CMK (cell line): ENCODE results near the gene FRMPD1.

Source experiments
- DNase-seq: peaks from one replicate; pipeline ENCODE4 v3.0.0-alpha.2; 2010; ENCODE audit warnings: low read depth

The FRMPD1 gene

DNA sequence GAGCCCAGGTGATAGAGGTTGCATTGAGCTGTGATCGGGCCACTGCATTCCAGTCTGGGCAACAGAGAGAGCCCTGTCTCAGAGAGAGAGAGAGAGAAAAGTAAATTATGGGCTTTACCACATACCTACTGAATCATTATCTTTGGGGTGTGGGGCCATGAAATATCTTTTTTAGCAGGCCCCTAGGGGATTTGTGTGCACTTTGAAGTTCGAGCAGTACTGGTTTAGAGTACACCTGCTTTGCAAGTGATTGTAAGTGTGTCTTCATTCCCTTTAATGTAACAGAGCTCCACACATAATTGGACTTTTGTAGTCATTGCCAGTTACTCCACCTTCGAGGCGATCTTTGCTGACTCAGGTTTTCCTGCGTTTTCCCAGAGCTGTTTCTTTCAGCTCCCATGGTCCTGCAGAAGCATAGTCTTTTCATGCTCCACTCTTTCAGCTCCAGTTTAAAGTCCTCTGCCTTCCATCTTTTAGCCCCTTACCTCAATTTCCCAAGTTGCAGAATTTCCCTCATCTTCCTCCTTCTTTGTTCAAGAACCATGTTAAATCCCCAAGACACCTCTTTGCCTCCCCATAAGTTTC lies 24.0 kb upstream of the FRMPD1 start:
- no peak for DNase-seq

- no peak for DNase-seq
Measured at GRCh38 chr9:37632479-37632878, 18.3 kb upstream of the FRMPD1 start.

DNA sequence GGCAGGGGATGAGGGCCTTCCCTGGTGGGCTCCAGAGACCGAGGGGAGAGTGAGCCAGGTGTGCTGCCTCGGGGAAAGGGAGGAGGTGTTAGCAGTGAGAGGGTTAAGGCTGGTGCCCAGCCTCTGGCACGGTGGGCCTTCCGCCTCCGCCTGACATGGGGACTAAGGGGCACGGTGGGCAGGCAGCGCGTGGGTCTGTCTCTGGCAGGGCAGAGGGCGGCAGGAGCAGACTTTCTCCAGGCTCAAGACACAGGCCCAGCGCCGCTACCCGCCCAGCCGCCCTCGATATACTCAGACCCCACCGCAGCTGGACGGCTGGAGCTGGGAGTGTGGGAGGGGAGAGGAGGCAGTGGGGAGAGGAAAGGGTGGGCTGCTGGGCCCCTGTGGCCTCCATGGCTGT lies 14.9 kb upstream of the FRMPD1 start:
- no peak for DNase-seq

GRCh38 chr9:37636511-37637448 lies 14.0 kb upstream of the FRMPD1 start:
- DNase-seq: no peak

DNA sequence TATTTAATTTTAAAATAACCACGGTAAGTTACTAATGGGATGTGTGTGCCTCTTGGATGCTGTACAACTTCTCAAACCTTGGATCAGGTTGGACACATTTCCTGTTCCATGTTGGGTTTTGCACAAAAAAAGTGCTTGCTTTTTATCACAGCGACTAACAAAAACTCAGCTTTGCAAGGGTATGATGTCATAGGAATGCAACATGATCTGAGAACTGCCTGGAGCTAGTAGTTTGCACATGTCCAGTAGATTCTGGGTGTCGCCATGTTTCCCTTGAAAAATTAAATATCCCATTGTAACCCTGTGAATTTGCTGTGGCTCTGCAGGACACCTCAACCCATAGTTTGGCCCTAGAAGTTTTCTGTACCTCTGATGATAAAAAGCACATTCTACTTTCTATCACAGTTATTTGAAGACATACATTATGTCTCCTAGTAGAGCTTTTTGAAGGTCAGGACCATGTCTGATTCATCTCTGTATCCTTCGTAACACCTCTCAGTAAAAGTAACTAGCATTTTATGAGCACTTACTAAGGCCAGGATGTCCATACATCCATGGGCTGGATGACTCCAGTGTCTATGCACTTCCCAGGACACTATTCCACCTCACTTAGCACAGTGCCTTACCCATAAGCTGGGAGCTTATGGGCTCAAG lies 11.5 kb upstream of the FRMPD1 start:
- no peak for DNase-seq

- no peak for DNase-seq
Measured at GRCh38 chr9:37639841-37640240, 10.9 kb upstream of the FRMPD1 start.

DNA sequence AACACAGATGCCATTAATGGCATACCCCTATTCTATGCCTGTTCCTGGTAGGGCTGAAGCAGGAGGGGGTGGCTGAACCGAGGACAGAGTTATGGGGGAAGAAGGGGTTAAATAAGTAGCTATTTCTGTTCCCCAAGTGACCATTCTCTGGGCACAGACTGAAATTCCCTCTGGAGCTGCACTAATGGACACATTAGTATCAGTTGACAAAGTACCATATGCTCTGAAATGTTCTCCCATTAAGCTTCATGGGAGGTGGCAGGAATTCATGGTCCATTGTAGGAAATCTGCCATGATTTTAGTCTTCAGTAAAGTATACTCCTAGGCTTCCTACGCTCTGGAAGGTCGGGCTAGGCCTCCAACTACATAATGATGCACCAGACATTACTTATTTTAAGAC lies 10.5 kb upstream of the FRMPD1 start:
- DNase-seq: no peak

DNA sequence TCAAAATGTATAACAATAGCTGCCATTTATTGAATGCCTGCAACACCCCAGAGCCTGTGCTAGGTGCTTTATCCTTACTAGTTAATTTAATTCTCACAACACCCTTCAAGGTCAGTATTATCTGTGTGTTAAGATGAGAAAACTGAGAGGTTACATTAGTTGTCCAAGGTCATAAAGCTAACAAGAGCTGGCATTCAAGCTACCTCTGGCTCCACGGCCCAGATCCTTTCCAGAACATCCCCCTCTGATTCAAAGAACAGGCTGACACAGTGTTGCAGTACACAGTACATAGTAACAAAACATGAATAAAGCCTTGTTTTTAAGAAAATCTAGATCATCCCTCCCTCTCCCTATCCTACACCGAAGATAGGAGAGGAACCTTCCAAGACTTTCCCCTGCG lies 9.4 kb upstream of the FRMPD1 start:
- no peak for DNase-seq

DNA sequence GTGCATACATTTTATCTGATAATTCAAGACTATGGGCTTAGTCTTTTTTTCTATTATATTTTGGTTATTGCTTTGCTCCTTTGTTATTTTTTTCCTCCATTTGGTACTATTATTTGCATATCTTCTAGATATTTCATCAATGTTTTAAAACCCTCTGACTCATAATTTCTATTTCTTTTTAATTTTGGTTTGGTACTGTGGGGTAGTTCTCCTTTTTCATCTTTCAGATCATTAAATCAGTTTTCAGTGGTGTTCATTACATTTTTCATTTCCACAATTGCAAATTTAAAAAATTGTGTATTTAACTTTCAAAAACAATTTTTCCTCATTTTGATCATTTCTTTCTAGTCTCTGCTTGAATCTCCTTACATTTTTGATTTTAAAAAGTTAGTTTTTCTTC lies 7.5 kb upstream of the FRMPD1 start:
- DNase-seq: no peak

GRCh38 chr9:37645903-37646506 lies 4.7 kb upstream of the FRMPD1 start:
- DNase-seq: no peak

DNA sequence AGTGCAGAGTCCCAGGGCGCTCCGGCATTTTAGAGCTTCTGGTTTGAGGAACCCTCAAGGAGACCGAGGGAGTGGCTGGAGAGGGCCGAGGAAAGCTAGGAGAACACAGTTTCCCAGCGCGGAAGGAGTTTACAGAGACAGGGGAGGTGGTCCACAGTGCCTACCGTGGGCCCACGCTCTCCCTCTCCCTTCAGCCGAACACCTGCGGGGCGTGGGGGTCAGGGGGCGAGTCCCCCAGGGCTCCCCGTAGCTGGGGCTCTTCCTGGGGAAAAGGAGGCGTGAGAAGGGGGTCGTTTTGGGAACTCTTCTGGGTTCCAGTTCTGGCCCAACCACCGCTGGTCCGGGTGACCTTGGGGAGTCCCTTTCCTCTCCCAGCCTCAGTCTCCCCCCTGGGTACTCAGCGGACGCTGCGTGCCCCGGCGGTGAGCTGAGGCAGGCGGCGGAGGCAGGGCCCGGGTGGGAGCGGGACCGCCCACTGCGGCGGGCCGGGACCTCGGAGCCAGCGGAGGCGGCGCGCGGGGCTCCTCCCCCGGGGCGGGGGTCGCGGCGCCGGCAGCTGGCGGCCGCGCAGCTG lies 368 bp upstream of the FRMPD1 start:
- DNase-seq: no peak

GRCh38 chr9:37652261-37652660 lies 1.5 kb downstream of the FRMPD1 start:
- DNase-seq: no peak

GRCh38 chr9:37653385-37653784 lies 2.6 kb downstream of the FRMPD1 start:
- no peak for DNase-seq

DNA sequence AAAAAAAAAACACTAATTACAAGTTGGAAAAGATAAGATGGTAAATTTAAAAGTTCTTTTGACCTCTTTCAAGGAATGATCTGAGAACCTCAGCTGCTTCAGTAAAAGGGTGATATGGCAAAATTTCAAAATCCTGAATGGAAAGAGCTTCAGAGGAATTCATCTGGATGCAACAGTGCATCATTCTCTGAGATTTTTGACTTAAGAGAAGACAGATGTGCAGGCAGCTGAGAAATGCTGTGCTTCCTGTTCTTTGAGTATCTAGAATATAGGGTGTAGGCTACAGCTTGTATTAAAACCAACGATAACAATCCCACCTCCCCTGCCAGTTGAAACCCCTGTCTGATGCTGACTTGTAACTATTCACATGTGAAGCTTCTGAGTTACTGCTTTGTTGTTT lies 6.2 kb downstream of the FRMPD1 start:
- DNase-seq: no peak

GRCh38 chr9:37660691-37661090 lies 9.9 kb downstream of the FRMPD1 start:
- DNase-seq: no peak

GRCh38 chr9:37663926-37664325 lies 13.2 kb downstream of the FRMPD1 start:
- no peak for DNase-seq

GRCh38 chr9:37667706-37668105 lies 17.0 kb downstream of the FRMPD1 start:
- no peak for DNase-seq

DNA sequence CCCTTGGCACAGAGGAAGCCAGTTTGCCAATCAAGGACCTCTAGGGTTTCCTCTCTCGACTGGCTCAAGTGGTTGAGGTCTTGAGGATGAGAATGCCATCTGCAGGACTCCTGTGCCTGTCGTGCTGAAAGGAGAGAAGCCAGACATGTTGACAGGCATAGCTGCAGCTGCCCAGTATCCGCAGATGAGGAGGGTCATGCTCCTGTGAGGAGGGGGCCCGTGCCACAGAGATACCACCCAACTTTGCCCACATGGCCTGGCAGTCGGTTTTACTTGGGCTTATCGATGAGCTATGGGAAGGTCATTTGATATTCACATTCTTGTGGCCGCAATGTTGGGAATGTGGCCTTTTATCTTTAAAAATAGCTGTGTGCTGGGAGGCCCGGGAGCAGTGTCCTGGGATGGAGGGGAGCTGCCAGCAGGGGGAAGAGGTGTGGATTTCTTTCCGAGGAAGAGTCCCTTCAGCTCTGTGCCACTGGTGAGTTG lies 17.4 kb downstream of the FRMPD1 start:
- no peak for DNase-seq

GRCh38 chr9:37669232-37669631 lies 18.5 kb downstream of the FRMPD1 start:
- no peak for DNase-seq

DNA sequence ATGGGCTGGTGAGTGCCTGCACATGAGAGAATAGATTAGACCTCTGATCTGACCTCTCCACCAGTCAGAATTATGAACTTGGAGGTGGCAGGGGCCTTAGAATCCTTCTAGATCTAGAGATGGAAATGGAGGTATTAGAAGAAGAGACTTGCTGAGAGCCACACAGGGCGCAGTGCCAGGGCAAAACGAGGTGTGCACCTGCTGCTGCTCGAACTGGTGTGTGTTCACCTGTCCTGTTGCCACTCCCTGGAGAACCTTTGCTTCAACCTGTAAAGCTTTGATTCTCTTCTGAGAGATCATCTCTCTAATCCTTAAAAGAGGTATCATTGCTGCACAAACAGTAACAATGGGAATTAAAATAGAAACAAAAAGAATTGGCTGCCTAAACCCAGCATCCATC lies 24.9 kb downstream of the FRMPD1 start:
- no peak for DNase-seq

DNA sequence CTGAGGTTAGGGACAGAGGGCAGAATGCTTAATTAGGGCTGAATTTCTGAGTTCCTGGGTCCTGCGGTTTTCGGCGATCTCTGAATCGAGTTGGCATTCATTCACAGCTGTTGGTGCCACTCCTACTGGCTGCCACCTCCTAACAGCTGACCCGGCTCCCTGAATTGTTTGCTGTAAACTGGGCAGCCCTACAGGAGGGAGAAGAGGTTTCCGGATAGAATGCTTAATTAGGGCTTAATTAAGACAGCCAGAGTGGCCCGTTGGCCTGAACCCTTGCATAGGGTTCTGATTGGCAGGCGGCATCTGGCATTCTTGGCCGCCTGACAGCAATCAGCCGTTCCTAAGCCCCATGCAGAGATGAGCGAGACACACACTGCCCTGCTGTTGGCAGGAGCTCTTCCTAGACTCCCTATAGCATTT lies 25.7 kb downstream of the FRMPD1 start:
- no peak for DNase-seq

DNA sequence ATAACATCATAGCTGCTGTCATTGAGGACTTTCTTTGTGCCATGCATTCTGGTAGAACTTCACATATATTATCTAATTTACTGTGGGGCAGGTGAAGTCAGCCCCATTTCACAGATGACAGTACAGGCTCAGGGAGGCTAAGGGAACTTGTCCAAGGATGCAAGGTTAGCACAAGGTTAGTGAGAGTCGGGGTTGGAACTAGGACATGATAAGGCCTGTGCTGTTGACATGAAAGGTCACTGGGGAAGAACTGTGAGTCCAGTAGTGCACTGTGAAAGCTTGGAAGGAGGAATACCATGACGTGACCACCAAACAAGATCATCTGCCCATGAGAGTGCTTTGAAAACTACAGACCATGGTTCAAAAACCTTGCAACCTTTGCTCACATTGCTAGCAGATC lies 26.7 kb downstream of the FRMPD1 start:
- DNase-seq: no peak
